GM12892 (cell line): ENCODE measurements around the gene CALML3.

Experiments used
- POLR2A ChIP-seq: IDR thresholded peaks from 2 replicates; pipeline ENCODE4 v1.6.1; 2011; ENCODE audit warnings: low read depth, low read length, control low read depth
- POLR2AphosphoS5 ChIP-seq: IDR thresholded peaks from 2 replicates; pipeline ENCODE4 v1.6.1; 2011; ENCODE audit warnings: low read depth, low read length, control low read depth
- TAF1 ChIP-seq: IDR thresholded peaks from 2 replicates; pipeline ENCODE4 v1.6.1; 2011; ENCODE audit warnings: low read depth, mild to moderate bottlenecking, control low read depth, low read length, borderline replicate concordance

GRCh38 chr10:5566614-5567013 lies 41.9 kb downstream of the CALML3 start:
- TF ChIP-seq TAF1 (no peak), POLR2A (no peak), POLR2AphosphoS5 (no peak)
